Tibial nerve (tissue), 3 donors: ENCODE measurements around the gene PCMT1.

Source experiments
- POLR2A ChIP-seq, 2 donors: fragments of 450-650 bp; IDR thresholded peaks; one replicate each; pipeline ENCODE4 v1.6.1; 2017; ENCODE audit warnings: antibody characterized with exemption in 2 of 2, mild to moderate bottlenecking in 2 of 2, moderate library complexity in 2 of 2
- TF ChIP-seq, protein P1 (sequence below), 5 experiments: fragments of 200-600 bp in 3 of 5; fragments of 450-650 bp in 2 of 5; sonication (generic) in 3 of 5; IDR thresholded peaks; one replicate each; pipeline ENCODE4 v1.5.1; 2016 to 2019; ENCODE audit warnings: antibody characterized with exemption in 5 of 5, mild to moderate bottlenecking in 3 of 5, moderate library complexity in 2 of 5

DNA sequence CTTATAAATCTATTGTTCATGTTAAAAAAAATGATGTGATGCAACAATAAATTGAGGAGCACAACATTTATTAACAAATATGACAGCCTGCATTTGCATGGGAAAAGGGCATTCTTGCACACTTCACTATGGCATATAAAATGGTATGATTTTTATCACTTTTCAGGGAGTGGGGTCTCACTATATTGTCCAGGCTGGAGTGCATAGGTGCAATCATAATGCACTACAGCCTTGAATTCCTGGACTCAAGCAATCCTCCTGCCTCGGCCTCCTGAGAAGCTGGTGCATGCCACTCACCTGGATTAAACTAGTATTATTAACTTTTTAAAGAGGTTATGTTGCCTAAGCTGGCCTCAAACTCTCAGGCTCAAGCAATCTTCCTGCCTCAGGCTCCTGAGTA is 14.6 kb upstream of the PCMT1 start:
- TF ChIP-seq, protein P1, sequence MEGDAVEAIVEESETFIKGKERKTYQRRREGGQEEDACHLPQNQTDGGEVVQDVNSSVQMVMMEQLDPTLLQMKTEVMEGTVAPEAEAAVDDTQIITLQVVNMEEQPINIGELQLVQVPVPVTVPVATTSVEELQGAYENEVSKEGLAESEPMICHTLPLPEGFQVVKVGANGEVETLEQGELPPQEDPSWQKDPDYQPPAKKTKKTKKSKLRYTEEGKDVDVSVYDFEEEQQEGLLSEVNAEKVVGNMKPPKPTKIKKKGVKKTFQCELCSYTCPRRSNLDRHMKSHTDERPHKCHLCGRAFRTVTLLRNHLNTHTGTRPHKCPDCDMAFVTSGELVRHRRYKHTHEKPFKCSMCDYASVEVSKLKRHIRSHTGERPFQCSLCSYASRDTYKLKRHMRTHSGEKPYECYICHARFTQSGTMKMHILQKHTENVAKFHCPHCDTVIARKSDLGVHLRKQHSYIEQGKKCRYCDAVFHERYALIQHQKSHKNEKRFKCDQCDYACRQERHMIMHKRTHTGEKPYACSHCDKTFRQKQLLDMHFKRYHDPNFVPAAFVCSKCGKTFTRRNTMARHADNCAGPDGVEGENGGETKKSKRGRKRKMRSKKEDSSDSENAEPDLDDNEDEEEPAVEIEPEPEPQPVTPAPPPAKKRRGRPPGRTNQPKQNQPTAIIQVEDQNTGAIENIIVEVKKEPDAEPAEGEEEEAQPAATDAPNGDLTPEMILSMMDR (IDR thresholded peaks at IDR 0.05) = no peak
- no peak for TF ChIP-seq POLR2A (IDR thresholded peaks at IDR 0.05)
